Ovary (tissue), 3 donors: Measurements from ENCODE around the gene LOXL1.

ENCODE experiments used
- CTCF ChIP-seq, 3 donors: fragments of 450-650 bp in 2 of 3; fragments of 200-600 bp in 1 of 3; IDR thresholded peaks; one replicate each; pipeline versions ENCODE4 v1.5.1 to v1.8.0; 2016 to 2022; ENCODE audit warnings: antibody characterized with exemption in 3 of 3, mild to moderate bottlenecking in 1 of 3
- POLR2A ChIP-seq: fragments of 450-650 bp; IDR thresholded peaks from one replicate; pipeline ENCODE4 v1.6.1; 2017; ENCODE audit warnings: antibody characterized with exemption, mild to moderate bottlenecking, moderate library complexity
- donor health status: DM: no; HTN: no; CAD: no.

GRCh38 chr15:73956743-73957135 lies 30.5 kb downstream of the LOXL1 start:
- TF ChIP-seq CTCF (IDR thresholded peaks at IDR 0.05) (no peak), POLR2A (no peak)
